Panc1 (cell line): Measurements from ENCODE around the gene COL10A1. TPM values are rescaled to one million over a fixed set of nuclear protein-coding genes. Genes with fewer than 3 reads are reported as not detected.

Experiments
- ATAC-seq: fragments of 200-7000 bp; cut with Tn5 transposase; 2 replicates; pipeline ENCODE4 v1.9.1; 2020; ENCODE audit warnings: mild to moderate bottlenecking, moderate library complexity
- BruUV-seq: library from RNA; stranded (reverse); fragments of 400-500 nt; replicated peaks from 2 replicates; lab custom pipeline; 2021; lab: Mats Ljungman, UMichigan
- CTCF ChIA-PET: fragments of 300-600 bp; sonication (Branson Sonifier 250); formaldehyde crosslinking; loops from one replicate; lab custom pipeline; 2022; ENCODE audit warnings: antibody characterized with exemption; lab: Charles Lee
- POLR2A ChIA-PET: fragments of 300-600 bp; sonication (Branson Sonifier 250); formaldehyde crosslinking; loops from one replicate; lab custom pipeline; 2022; ENCODE audit warnings: antibody characterized with exemption; lab: Charles Lee
- DNase-seq: peaks from one replicate; pipeline ENCODE4 v3.0.0-alpha.2; 2010; ENCODE audit warnings: low read depth, low spot score
- H3K27ac ChIP-seq: 2 replicates; pipeline ENCODE4 v1.5.1; 2011; ENCODE audit warnings: mild to moderate bottlenecking, low read length, inconsistent platforms
- H3K27me3 ChIP-seq: fragments of 200-500 bp; sonication (Bioruptor generic); 2 replicates; pipeline ENCODE4 v1.6.0; 2014; ENCODE audit warnings: low read length, inconsistent platforms; ENCODE audit not compliant: control insufficient read depth, insufficient read depth
- H3K36me3 ChIP-seq: fragments of 200-500 bp; sonication (Bioruptor generic); 2 replicates; pipeline ENCODE4 v1.5.1; 2014; ENCODE audit warnings: inconsistent platforms, mild to moderate bottlenecking, low read length, moderate library complexity; ENCODE audit not compliant: control insufficient read depth, insufficient read depth
- H3K4me1 ChIP-seq: 2 replicates; pipeline ENCODE4 v1.5.1; 2011; ENCODE audit warnings: inconsistent platforms, mild to moderate bottlenecking, low read length, moderate library complexity; ENCODE audit not compliant: control insufficient read depth, insufficient read depth
- H3K4me3 ChIP-seq, 2 experiments: 2 replicates each; pipeline ENCODE4 v1.5.1; 2011 to 2012; ENCODE audit warnings: low read depth in 2 of 2, low read length in 2 of 2, mild to moderate bottlenecking in 2 of 2, inconsistent platforms in 1 of 2, moderate library complexity in 1 of 2
- H3K9me3 ChIP-seq: fragments of 200-500 bp; sonication (Bioruptor generic); 2 replicates; pipeline ENCODE4 v1.5.1; 2014; ENCODE audit warnings: low read depth, mild to moderate bottlenecking, inconsistent platforms, low read length, moderate library complexity; ENCODE audit not compliant: control insufficient read depth, insufficient read depth
- CTCF ChIP-seq: fragments of 450-650 bp; IDR thresholded peaks from 2 replicates; pipeline ENCODE4 v1.5.1; 2017; ENCODE audit warnings: mild to moderate bottlenecking
- POLR2AphosphoS5 ChIP-seq: IDR thresholded peaks from 2 replicates; pipeline ENCODE4 v1.6.1; 2012; ENCODE audit warnings: mild to moderate bottlenecking, low read depth, low read length, moderate library complexity
- REST ChIP-seq, 2 experiments: IDR thresholded peaks; 2 replicates each; pipeline ENCODE4 v1.6.1; 2011 to 2012; ENCODE audit warnings: low read depth in 2 of 2, control low read depth in 1 of 2, low read length in 1 of 2, mild to moderate bottlenecking in 1 of 2, moderate library complexity in 1 of 2; ENCODE audit not compliant: insufficient read depth in 1 of 2
- SIN3A ChIP-seq: IDR thresholded peaks from 2 replicates; pipeline ENCODE4 v1.6.1; 2012; ENCODE audit warnings: low read depth, mild to moderate bottlenecking, low read length, moderate library complexity, borderline replicate concordance; ENCODE audit not compliant: insufficient read depth
- TCF7L2 ChIP-seq: IDR thresholded peaks from 2 replicates; pipeline ENCODE4 v1.6.1; 2011; ENCODE audit warnings: mild to moderate bottlenecking, low read depth, low read length, inconsistent platforms
- in situ Hi-C: cut with HindIII; loops from 2 replicates; pipeline ENCODE4 v1.10.0; 2016; ENCODE audit warnings: low sequenced_read_pairs, low pct_unique_long_range_greater_than_20kb
- intact Hi-C: fragments of 100-400 bp; cut with micrococcal nuclease; formaldehyde crosslinking; loops from one replicate; pipeline ENCODE4 v1.10.0; 2022; ENCODE audit not compliant: unreplicated experiment
- total RNA-seq: library from RNA; stranded (reverse); gene quantifications from one replicate; pipeline ENCODE4 v1.2.1, GENCODE V29; 2021; ENCODE audit not compliant: unreplicated experiment

Gene COL10A1
- total RNA-seq, 1 experiment from 2014 or later = not detected

DNA sequence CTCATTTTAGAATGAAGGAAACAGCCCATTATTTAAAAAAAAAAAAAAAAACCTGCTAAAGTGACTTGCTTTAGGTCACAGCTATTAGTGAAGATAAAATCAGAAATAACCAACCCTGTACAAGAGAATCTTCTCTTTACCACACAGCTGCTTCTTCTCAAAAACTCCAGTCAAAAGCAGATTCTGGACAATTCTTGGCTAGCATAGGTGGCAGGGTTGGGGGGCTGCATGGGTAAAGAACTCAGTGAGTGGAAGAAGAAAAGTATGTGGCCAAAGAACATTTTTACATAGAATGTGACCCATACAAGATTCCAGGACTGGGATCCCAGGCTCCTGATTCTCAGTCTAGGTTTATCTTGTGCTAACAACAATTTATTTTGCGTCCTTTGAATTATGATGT, 55.8 kb downstream of the COL10A1 start:
- POLR2A ChIA-PET = no interaction called here
- no TSS peak for BruUV-seq
- in situ Hi-C loops = no loop called here

More for the DNA sequence above, 55.8 kb downstream of the COL10A1 start:
- ATAC-seq (no peak), DNase-seq (no peak)
- CTCF ChIA-PET = no interaction called here
- TF ChIP-seq CTCF (no peak), TCF7L2 (no peak), REST (IDR thresholded peaks at IDR 0.05; ENCODE audit: insufficient read depth in 1 of 2, low read depth in 2 of 2, low read length in 1 of 2) (no peak), SIN3A (no peak), POLR2AphosphoS5 (no peak)
- Histone ChIP-seq H3K4me3 (no peak overlapping the region), H3K27ac (no peak overlapping the region), H3K27me3 (no peaks in the 10 kb centered on the region; the same call in 1 of the 2 replicates), H3K4me1 (peaks cover 8% of the 10 kb centered on the region; the same call in 1 of the 2 replicates), H3K36me3 (no peaks in the 10 kb centered on the region), H3K9me3 (no peaks in the 10 kb centered on the region)
- intact Hi-C loops = no loop called here

Other genes starting within 250 kb of the COL10A1 start
- gene FRK, start 65.2 kb downstream of the COL10A1 start, total RNA-seq = 2.5 TPM
- 79.1 TPM for gene NT5DC1, start 25.3 kb downstream of the COL10A1 start, total RNA-seq
- 7.6 TPM for gene TSPYL4, start 127.9 kb upstream of the COL10A1 start, total RNA-seq
- gene TSPYL1, start 153.8 kb upstream of the COL10A1 start, total RNA-seq = 103 TPM
- gene DSE, start 244.8 kb upstream of the COL10A1 start, total RNA-seq = 5.4 TPM